Limb (tissue), 2 donors: ENCODE results near the gene DDAH1.
A peak's percentile ranks its signal among the peaks of the same experiment; 100 is the strongest.
"Not testable (repeated sequence)": the region's sequence is repeated elsewhere in the genome, so short reads cannot be mapped to it uniquely, and the experiment has no call there.

Experiments used
- DNase-seq, 2 donors: peaks; one replicate each; pipeline ENCODE4 v3.0.0-alpha.2; 2016; ENCODE audit errors: extremely low spot score in 2 of 2

DDAH1 gene

GRCh38 chr1:85471558-85471957 lies 6.6 kb upstream of the DDAH1 start:
- DNase-seq = no peak

DNA sequence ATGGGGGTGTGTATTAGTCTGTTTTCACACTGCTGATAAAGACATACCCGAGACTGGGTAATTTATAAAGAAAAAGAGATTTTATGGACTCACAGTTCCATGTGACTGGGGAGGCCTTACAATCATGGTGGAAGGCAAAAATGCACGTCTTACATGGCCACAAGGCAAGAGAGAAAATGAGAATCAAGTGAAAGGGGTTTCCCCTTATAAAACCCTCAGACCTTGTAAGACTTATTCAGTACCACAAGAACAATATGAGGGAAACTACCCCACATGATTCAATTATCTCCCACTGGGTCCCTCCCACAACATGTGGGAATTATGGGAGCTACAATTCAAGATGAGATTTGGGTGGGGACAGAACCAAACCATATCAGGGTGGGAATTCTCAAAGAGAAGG lies 5.2 kb upstream of the DDAH1 start:
- not testable (repeated sequence) for DNase-seq

GRCh38 chr1:85467929-85468540 lies 3.1 kb upstream of the DDAH1 start:
- no peak for DNase-seq

GRCh38 chr1:85467036-85467435 lies 2.1 kb upstream of the DDAH1 start:
- no peak for DNase-seq

DNA sequence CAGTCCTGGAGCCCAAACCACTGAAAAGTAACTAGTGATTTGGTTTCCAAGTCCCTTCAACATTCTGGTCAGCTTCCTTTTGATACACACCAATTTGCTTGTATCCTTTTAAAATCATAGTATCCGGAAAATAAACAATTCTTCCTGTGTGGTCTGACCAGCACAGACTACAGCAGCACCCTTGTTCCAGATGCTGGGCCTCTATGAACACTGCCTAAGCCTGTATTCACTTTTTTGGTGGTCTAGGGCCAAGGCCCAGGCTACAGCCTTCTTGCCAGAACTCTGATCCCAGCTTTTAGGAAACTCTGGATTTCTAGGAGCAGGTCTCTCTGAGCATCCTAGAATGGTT lies 801 bp upstream of the DDAH1 start:
- DNase-seq = peak in 1 of 2 donors; percentile 31

GRCh38 chr1:85464497-85465098 lies 361 bp downstream of the DDAH1 start:
- DNase-seq = peak in 1 of 2 donors; percentile 83

DNA sequence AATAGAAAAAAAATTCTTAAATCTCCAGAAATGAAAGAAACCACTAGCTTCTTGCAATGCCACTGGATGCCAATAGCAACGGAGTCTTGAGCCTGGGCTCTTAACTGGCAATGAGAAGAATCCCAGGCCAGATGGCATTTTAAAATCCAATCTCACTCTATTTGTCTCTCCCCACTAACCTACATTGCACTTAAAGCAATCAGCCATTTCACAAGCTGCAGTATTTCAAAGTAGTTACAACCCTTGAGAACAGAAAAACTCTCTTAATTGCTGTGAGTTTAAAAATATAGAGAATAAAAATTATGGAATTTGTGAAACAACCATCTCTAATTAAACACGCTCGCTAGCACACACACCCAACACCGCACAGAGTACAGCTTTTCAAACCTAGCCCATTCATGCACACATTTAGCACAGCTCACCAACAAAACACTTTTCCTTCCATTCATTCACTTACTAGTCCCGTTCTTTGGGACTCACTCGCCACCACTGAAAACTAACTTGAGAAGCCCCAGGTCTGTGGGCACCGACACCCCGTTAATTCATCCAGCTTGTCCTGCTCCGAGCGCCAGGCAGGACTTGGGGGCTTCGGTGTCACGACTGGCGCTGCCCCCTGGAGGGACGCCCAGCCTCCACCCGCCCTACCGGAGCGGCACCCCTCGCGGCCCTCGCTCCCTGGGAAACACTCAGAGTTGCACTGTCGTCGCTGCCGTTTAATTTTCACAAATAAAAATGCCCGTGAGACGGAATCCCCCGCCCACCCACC lies 1.0 kb downstream of the DDAH1 start:
- no peak for DNase-seq

GRCh38 chr1:85462931-85463649 lies 1.9 kb downstream of the DDAH1 start:
- no peak for DNase-seq

- no peak for DNase-seq
These were observed 3.6 kb downstream of the DDAH1 start for GRCh38 chr1:85461216-85461918.

GRCh38 chr1:85460555-85461088 lies 4.3 kb downstream of the DDAH1 start:
- DNase-seq = no peak

DNA sequence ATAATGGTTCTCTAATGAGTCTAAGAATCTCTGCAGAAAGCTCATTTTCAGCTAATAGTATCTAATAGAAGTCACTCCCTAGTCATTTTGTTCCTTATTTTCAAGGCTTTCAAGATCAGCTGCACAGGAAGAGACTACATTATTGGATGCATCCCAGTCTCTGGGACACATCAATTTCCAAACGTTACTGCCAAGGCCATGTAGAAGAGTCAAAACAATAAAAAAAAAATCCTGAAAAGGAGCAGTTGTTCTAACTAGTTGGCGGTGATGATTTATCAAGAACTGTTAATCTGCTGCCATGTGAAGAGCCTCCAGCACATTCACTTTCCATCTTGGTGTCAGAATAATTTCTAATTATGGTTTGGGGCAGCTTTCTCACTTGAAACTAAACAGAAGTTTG lies 5.7 kb downstream of the DDAH1 start:
- DNase-seq = no peak

DNA sequence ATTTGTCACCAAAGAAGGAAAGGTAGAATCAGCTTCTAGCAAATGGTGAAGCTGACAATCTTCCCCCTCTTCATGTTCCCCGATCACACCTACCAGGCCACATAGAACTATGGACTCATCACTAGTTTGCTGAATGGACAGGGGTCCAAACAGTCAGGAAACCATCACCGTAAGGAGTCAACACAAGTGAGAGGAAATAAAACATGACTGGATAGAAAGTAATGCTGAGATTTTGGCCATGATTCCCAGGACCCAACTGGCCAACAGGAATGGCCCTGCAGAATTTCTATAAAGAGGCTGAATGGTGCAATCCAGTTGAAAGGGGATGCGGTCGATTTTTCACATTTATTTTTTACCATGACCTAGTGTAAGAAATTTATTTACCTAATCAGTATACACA lies 10.7 kb downstream of the DDAH1 start:
- DNase-seq = no peak

DNA sequence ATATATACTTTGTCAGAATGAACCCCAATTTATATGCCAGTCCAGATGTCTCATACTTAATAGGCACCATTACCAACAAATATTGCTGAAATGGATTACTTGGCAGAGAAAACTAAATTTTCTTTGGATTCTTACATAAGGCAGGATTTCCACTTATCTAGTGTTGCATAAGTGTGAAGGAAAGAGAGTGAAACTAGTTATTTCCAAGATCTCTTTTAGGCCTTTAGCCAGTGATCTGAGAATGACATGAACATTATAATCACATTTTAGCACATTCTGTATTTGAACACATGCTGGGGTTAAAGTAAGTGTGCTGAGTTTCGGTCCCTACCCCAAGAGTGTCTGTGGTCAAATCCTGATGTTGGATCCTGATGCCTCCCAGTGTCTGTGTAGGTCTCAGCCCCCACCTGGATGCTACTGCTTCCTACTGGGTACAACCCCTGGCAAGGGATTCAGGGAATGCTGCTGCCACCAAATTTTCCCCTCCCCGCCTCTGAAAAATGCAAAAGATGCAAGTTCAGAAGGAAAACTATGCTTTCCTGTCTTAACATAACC lies 11.2 kb downstream of the DDAH1 start:
- DNase-seq = no peak

DNA sequence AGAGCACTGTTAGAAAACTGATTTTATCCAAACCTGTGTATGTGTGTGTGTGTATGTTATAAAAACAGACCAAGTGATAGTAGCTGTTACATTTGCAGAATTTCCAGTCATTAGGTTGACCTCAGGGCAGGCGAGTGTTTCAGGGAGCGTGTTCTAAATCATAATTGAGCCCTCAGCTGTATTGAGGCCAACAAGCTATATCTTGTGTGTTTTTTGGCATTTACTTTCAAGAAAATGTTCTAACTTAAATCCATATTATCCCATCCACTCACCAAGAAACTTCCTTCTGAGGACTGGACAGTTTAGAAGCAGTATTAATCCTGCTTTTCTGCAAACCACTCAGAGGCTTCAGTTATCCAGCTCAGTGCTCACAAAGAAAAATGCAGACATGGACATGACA lies 12.0 kb downstream of the DDAH1 start:
- no peak for DNase-seq

- DNase-seq = no peak
These were observed 13.6 kb downstream of the DDAH1 start for GRCh38 chr1:85451236-85451830.

GRCh38 chr1:85450832-85451231 lies 14.1 kb downstream of the DDAH1 start:
- DNase-seq = no peak

- no peak for DNase-seq
These were observed 15.6 kb downstream of the DDAH1 start for GRCh38 chr1:85449356-85449755.

DNA sequence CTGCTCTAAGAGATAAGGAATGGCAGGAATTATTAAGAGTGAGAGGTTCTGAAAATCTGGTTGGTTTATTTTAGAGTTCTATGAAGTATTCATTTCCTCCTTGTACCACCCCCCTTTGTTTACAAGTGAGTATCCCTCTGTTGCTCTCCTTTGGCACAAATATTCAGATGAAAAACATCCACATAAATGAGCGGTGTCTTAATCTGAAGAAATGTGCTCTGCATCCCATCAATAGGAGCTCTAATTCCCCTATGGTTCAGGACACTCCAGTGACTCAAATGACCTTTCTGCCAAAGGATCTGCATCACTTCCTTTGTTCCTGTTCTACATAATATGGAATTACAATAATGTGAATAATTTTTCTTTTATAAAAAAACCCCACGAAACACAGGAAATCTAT lies 16.6 kb downstream of the DDAH1 start:
- no peak for DNase-seq

GRCh38 chr1:85447006-85447943 lies 17.7 kb downstream of the DDAH1 start:
- no peak for DNase-seq

- no peak for DNase-seq
These were observed 19.1 kb downstream of the DDAH1 start for GRCh38 chr1:85445906-85446305.
